GM12878 (cell line): ENCODE results near the gene CELF2. TPM values are rescaled to one million over a fixed set of nuclear protein-coding genes. Genes with fewer than 3 reads are reported as not detected.
A peak's percentile ranks its signal among the peaks of the same experiment; 100 is the strongest.

Experiments
- ATAC-seq: fragments of 200-7000 bp; cut with Tn5 transposase; 3 replicates; pipeline ENCODE4 v1.9.1; 2020; ENCODE audit warnings: mild to moderate bottlenecking, moderate library complexity
- BruUV-seq: library from RNA; stranded (reverse); fragments of 400-500 nt; replicated peaks from 2 replicates; lab custom pipeline; 2021; lab: Mats Ljungman, UMichigan
- CTCF ChIA-PET: fragments of 300-600 bp; sonication (Branson Sonifier 250); formaldehyde crosslinking; extraction: SDS; loops from one replicate; lab custom pipeline; 2021; ENCODE audit warnings: inconsistent platforms; lab: Yijun Ruan, JAX
- POLR2A ChIA-PET: fragments of 350-600 bp; formaldehyde crosslinking; extraction: SDS; loops from one replicate; lab custom pipeline; 2021; ENCODE audit warnings: inconsistent platforms; lab: Charles Lee
- RAD21 ChIA-PET: fragments of 300-600 bp; sonication (Branson Sonifier 250); formaldehyde crosslinking; loops from one replicate; lab custom pipeline; 2023; ENCODE audit warnings: antibody characterized with exemption; ENCODE audit not compliant: unreplicated experiment; lab: Charles Lee
- SMC1A ChIA-PET: fragments of 300-600 bp; sonication (Branson Sonifier 250); formaldehyde crosslinking; loops from one replicate; lab custom pipeline; 2023; ENCODE audit not compliant: unreplicated experiment, uncharacterized antibody; lab: Charles Lee
- DNase-seq: peaks from one replicate; pipeline ENCODE4 v3.0.0-alpha.2; 2011; ENCODE audit warnings: low read depth, low spot score
- FAIRE-seq: peaks from 3 replicates; lab custom pipeline; 2011; peaks lifted over from hg19 to GRCh38; lab: Jason Lieb, UNC
- H2AFZ ChIP-seq: 2 replicates; pipeline ENCODE4 v1.6.0; 2011; ENCODE audit warnings: low read depth, low read length, control low read depth; ENCODE audit not compliant: control insufficient read depth
- H3K27ac ChIP-seq: 2 replicates; pipeline ENCODE4 v1.5.1; 2011; ENCODE audit warnings: control low read depth; ENCODE audit not compliant: control insufficient read depth, insufficient read depth
- H3K27me3 ChIP-seq, 2 experiments: replicated peaks in 1 of 2; 2 replicates each; pipeline versions ENCODE4 v1.6.0 to v1.6.1; 2011; ENCODE audit warnings: low read length in 1 of 2; ENCODE audit not compliant: control insufficient read depth in 2 of 2, insufficient read depth in 2 of 2
- H3K36me3 ChIP-seq, 2 experiments: 2 replicates each; pipeline ENCODE4 v1.5.1; 2011; ENCODE audit warnings: low read length in 1 of 2; ENCODE audit not compliant: control insufficient read depth in 2 of 2, insufficient read depth in 2 of 2
- H3K4me1 ChIP-seq: 2 replicates; pipeline ENCODE4 v1.6.1; 2011; ENCODE audit warnings: mild to moderate bottlenecking, low read length, moderate library complexity, mixed read lengths; ENCODE audit not compliant: control insufficient read depth, insufficient read depth
- H3K4me2 ChIP-seq: 2 replicates; pipeline ENCODE4 v1.6.0; 2011; ENCODE audit warnings: control low read depth; ENCODE audit not compliant: control insufficient read depth, insufficient read depth
- H3K4me3 ChIP-seq: fragments of 200-600 bp; sonication (generic); 2 replicates; pipeline ENCODE4 v1.5.1; 2016
- H3K79me2 ChIP-seq: 2 replicates; pipeline ENCODE4 v1.6.0; 2011; ENCODE audit warnings: low read length; ENCODE audit not compliant: control insufficient read depth, insufficient read depth
- H3K9ac ChIP-seq: 2 replicates; pipeline ENCODE4 v1.8.0; 2011; ENCODE audit warnings: low read length, control low read depth, mixed read lengths; ENCODE audit not compliant: control insufficient read depth, insufficient read depth
- H3K9me3 ChIP-seq: replicated peaks from 3 replicates; pipeline ENCODE4 v1.5.1; 2011; ENCODE audit warnings: mild to moderate bottlenecking, low read length; ENCODE audit not compliant: control insufficient read depth, insufficient read depth
- H4K20me1 ChIP-seq: 2 replicates; pipeline ENCODE4 v1.6.0; 2011; ENCODE audit not compliant: control insufficient read depth, insufficient read depth
- ATF3 ChIP-seq: IDR thresholded peaks from 2 replicates; pipeline ENCODE4 v1.6.1; 2011; ENCODE audit warnings: low read depth, mild to moderate bottlenecking, low read length, moderate library complexity, borderline replicate concordance; ENCODE audit errors: extremely low read depth
- BACH1 ChIP-seq: fragments of 450-650 bp; IDR thresholded peaks from 2 replicates; pipeline ENCODE4 v1.6.1; 2017; ENCODE audit warnings: mild to moderate bottlenecking, borderline replicate concordance
- CBX3 ChIP-seq: fragments of 200-600 bp; sonication (generic); IDR thresholded peaks from 2 replicates; pipeline ENCODE4 v1.6.1; 2016; ENCODE audit warnings: low read depth, borderline replicate concordance
- CHD2 ChIP-seq: IDR thresholded peaks from 2 replicates; pipeline ENCODE4 v1.6.1; 2011; ENCODE audit warnings: low read depth, low read length, improper control_type of control experiment, borderline replicate concordance
- CTCF ChIP-seq, 3 experiments: IDR thresholded peaks in 2 of 3; conservative IDR thresholded peaks in 1 of 3; 2 replicates each; pipeline ENCODE4 v1.5.1; 2011; ENCODE audit warnings: low read depth in 3 of 3, low read length in 3 of 3, mild to moderate bottlenecking in 3 of 3, control low read depth in 2 of 3, moderate library complexity in 2 of 3, inconsistent platforms in 1 of 3, mixed read lengths in 1 of 3; ENCODE audit not compliant: control insufficient read depth in 2 of 3, insufficient read depth in 1 of 3; ENCODE audit errors: extremely low read depth in 1 of 3
- JUNB ChIP-seq: IDR thresholded peaks from 2 replicates; pipeline ENCODE4 v1.6.1; 2016; ENCODE audit warnings: antibody characterized with exemption, mild to moderate bottlenecking
- KLF5 ChIP-seq: fragments of 450-650 bp; IDR thresholded peaks from 2 replicates; pipeline ENCODE4 v1.6.1; 2014; ENCODE audit warnings: mild to moderate bottlenecking; ENCODE audit not compliant: partially characterized antibody
- RAD21 ChIP-seq: IDR thresholded peaks from 2 replicates; pipeline ENCODE4 v1.6.1; 2011; ENCODE audit warnings: mild to moderate bottlenecking, low read depth, low read length, moderate library complexity; ENCODE audit not compliant: insufficient read depth
- ZBTB4 ChIP-seq: fragments of 450-650 bp; formaldehyde crosslinking; IDR thresholded peaks from 2 replicates; pipeline ENCODE4 v1.4.0; 2022; ENCODE audit warnings: mild to moderate bottlenecking, moderate library complexity
- WGBS: methylation state at CpG from one replicate; pipeline ENCODE4 v1.1.6; 2016; ENCODE audit warnings: low lambda C conversion rate; ENCODE audit not compliant: insufficient replicate concordance, insufficient coverage; ENCODE audit errors: missing lambda C conversion rate; 5-methylcytosine and 5-hydroxymethylcytosine counted together
- in situ Hi-C: fragments of 300-500 bp; cut with MboI; formaldehyde crosslinking; loops from 9 replicates; pipeline ENCODE4 v1.14.3; 2018; ENCODE audit warnings: mixed read lengths
- intact Hi-C: fragments of 100-400 bp; cut with micrococcal nuclease; formaldehyde crosslinking; loops from one replicate; pipeline ENCODE4 v1.14.2; 2022; ENCODE audit not compliant: unreplicated experiment
- polyA plus RNA-seq, 11 experiments: library from polyadenylated mRNA; depleted of rRNA in 4 of 11; unstranded in 6 of 11; stranded (reverse) in 5 of 11; fragments of >200 nt; fragmentation: Nextera tagmentation in 4 of 11; fragmentation: Illumina TruSeq in 1 of 11; extraction: Ambion mirVana in 4 of 11; extraction: Trizol in 1 of 11; gene quantifications; 1 replicate in 1 of 11; 2 replicates in 10 of 11; pipeline versions ENCODE4 v1.2.1 to v1.2.3, GENCODE V29; 2011 to 2016; ENCODE audit warnings: inconsistent platforms in 2 of 11, missing spikeins in 2 of 11, low read depth in 1 of 11
- total RNA-seq, 4 experiments: library from RNA; depleted of rRNA in 3 of 4; stranded (reverse); fragments of >200 nt in 3 of 4; fragmentation: Illumina TruSeq in 1 of 4; extraction: Trizol in 1 of 4; gene quantifications; 2 replicates each; pipeline versions ENCODE4 v1.2.1 to v1.2.3, GENCODE V29; 2013 to 2021
- TF ChIP-seq, protein P1 (sequence below): fragments of 450-650 bp; conservative IDR thresholded peaks from 2 replicates; pipeline ENCODE4 v1.6.1; 2017; ENCODE audit warnings: mild to moderate bottlenecking, moderate library complexity

Gene CELF2
- total and polyA plus RNA-seq, 10 of the 15 experiments (the other 5 are each of a cell fraction or from before 2014, with no cell fraction given), result 20.8 to 129 (median 86.3) TPM

DNA sequence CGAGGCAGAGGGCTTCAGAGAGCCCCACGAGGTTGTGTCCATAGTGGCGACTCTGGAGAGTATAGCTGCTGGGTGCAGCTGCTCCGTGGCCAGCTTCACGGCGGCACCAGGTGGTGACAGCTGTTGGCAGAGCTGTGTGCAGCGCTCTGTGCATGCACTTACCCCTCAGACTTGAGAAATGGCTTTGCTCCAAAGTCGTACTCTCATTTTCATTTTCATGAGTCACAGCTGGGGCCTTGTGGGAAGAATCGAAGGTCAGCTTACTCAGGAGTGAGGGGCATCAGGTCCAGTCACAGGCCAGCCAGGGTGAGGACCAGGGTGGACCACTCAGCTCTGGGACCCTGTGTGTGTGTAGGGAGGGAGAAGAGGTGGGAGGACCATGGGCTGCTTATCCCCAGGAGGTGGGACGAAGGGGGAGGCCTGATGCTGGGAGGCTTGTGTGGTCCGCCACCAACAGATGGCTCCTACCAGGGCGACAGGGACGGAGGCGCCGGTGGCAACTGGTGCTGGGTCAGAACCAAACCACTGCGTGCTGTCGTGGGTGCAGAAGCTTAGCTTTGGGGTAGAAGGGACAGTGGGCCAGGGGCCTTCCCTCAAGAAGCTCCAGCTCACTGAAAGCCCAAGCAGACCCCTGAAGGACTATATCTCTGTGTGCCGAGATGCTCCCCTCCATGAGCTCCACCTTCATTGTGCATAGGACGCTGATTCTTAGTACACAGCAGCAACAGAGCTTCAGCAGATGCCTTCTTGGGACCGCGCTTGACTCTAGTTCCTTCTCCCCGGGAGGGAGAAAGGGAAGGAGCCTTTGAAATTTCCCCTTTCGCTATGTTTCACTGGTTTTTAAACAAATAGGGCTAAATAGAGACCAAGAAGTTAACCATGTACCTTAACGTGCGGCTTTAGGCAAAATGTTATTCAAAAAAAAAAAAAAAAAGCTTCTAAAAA lies 225.0 kb downstream of the CELF2 start:
- FAIRE-seq (peak; percentile 69), DNase-seq (peak; percentile 90), ATAC-seq (peak; percentile 58)
- no peak overlapping the region for H2AFZ ChIP-seq
- peaks cover 80% of the 10 kb centered on the region for H3K4me1 ChIP-seq
- BruUV-seq, result TSS peak; percentile 1
- H3K36me3 ChIP-seq, result peaks cover 5 to 13% of the 10 kb centered on the region in 2 experiments
- ChIA-PET POLR2A (interaction anchor here (0.5 to 8.2 kb wide), 18 partner anchors 10 to 713 kb away, joined by 3 to 130 read pairs (median 5); no protein-coding TSS in a partner anchor), CTCF (interaction anchor here (0.7 to 7.6 kb wide), 18 partner anchors 10 to 130 kb away, joined by 3 to 89 read pairs (median 5); no protein-coding TSS in a partner anchor), RAD21 (interaction anchor here (0.7 to 15.0 kb wide), 19 partner anchors 11 to 129 kb away, joined by 3 to 212 read pairs (median 4); no protein-coding TSS in a partner anchor), SMC1A (interaction anchor here (0.7 to 15.6 kb wide), 26 partner anchors 9 to 130 kb away, joined by 3 to 417 read pairs (median 5); no protein-coding TSS in a partner anchor)
- WGBS, result under 1% methylated on average over 25 of the region's 25 CpGs
- in situ Hi-C loops (no loop called here), intact Hi-C loops (loop anchor here (2.0 kb wide), 1 partner anchor 46 kb away; no protein-coding TSS in a partner anchor)
- H4K20me1 ChIP-seq, result no peaks in the 10 kb centered on the region
- H3K4me3 ChIP-seq, result peak overlapping the region; percentile 57
- peak overlapping the region; percentile 80 for H3K9ac ChIP-seq
- peak overlapping the region; percentile 63 for H3K4me2 ChIP-seq
- H3K9me3 ChIP-seq, result no peaks in the 10 kb centered on the region
- peaks cover 97% of the 10 kb centered on the region for H3K79me2 ChIP-seq
- peak overlapping the region; percentile 97 for H3K27ac ChIP-seq
- no peaks in the 10 kb centered on the region for H3K27me3 ChIP-seq
- peak; percentile 57; the same call in 1 of the 2 replicates for TF ChIP-seq JUNB
- peak; percentile 2; the same call in 1 of the 2 replicates for TF ChIP-seq RAD21
- TF ChIP-seq CTCF (IDR thresholded peaks at IDR 0.05 in 2 of 3, conservative IDR thresholded peaks at IDR 0.05 in 1 of 3; ENCODE audit: control insufficient read depth in 2 of 3, extremely low read depth in 1 of 3, insufficient read depth in 1 of 3, low read depth in 3 of 3, low read length in 3 of 3), result peak in 1 of 3 experiments; percentile 40; a peak in 2 of 6 replicates
- TF ChIP-seq BACH1, result 0 out of 2 replicates have a peak, but pooled peaks have one; percentile 67
- TF ChIP-seq, protein P1, sequence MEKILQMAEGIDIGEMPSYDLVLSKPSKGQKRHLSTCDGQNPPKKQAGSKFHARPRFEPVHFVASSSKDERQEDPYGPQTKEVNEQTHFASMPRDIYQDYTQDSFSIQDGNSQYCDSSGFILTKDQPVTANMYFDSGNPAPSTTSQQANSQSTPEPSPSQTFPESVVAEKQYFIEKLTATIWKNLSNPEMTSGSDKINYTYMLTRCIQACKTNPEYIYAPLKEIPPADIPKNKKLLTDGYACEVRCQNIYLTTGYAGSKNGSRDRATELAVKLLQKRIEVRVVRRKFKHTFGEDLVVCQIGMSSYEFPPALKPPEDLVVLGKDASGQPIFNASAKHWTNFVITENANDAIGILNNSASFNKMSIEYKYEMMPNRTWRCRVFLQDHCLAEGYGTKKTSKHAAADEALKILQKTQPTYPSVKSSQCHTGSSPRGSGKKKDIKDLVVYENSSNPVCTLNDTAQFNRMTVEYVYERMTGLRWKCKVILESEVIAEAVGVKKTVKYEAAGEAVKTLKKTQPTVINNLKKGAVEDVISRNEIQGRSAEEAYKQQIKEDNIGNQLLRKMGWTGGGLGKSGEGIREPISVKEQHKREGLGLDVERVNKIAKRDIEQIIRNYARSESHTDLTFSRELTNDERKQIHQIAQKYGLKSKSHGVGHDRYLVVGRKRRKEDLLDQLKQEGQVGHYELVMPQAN, result no peak; the same call in 1 of the 2 replicates
- TF ChIP-seq KLF5, result peak; percentile 25
- no peak for TF ChIP-seq ATF3
- no peak for TF ChIP-seq CBX3
- TF ChIP-seq ZBTB4 (CRISPR knock-in tag), result no peak
- peak; percentile 60; the same call in 1 of the 2 replicates for TF ChIP-seq CHD2
